Activated CD4-positive, alpha-beta memory T cell treated with anti-CD3 and anti-CD28 coated beads for 36 hours (primary cell): ENCODE measurements around the gene LCE6A. TPM values are rescaled to one million over a fixed set of nuclear protein-coding genes. Genes with fewer than 3 reads are reported as not detected.

Experiments
- CTCF ChIA-PET: fragments of 350-600 bp; sonication (Branson Sonifier 250); formaldehyde crosslinking; loops from one replicate; lab custom pipeline; 2021; ENCODE audit warnings: antibody characterized with exemption, inconsistent platforms; lab: Charles Lee
- POLR2A ChIA-PET: fragments of 350-600 bp; sonication (Branson Sonifier 250); formaldehyde crosslinking; loops from one replicate; lab custom pipeline; 2021; ENCODE audit warnings: antibody characterized with exemption; lab: Charles Lee
- DNase-seq: peaks from one replicate; pipeline ENCODE4 v3.0.0-alpha.2; 2020
- H3K27ac Mint-ChIP-seq: one replicate; pipeline ENCODE4 v1.8.0; 2021; ENCODE audit warnings: mixed read lengths
- H3K27me3 Mint-ChIP-seq: one replicate; pipeline ENCODE4 v1.8.0; 2021; ENCODE audit warnings: mixed read lengths
- H3K36me3 Mint-ChIP-seq: one replicate; pipeline ENCODE4 v1.8.0; 2021; ENCODE audit warnings: mixed read lengths
- H3K4me1 Mint-ChIP-seq: one replicate; pipeline ENCODE4 v1.8.0; 2021; ENCODE audit warnings: low read depth, mixed read lengths
- H3K4me3 Mint-ChIP-seq: one replicate; pipeline ENCODE4 v1.8.0; 2021; ENCODE audit warnings: mild to moderate bottlenecking, mixed read lengths
- H3K9me3 Mint-ChIP-seq: one replicate; pipeline ENCODE4 v1.8.0; 2021; ENCODE audit warnings: mixed read lengths
- intact Hi-C: fragments of 100-400 bp; cut with micrococcal nuclease; formaldehyde crosslinking; loops from one replicate; pipeline ENCODE4 v1.15.1; 2023
- total RNA-seq, 2 experiments: library from RNA; stranded (reverse); gene quantifications; one replicate each; pipeline ENCODE4 v1.2.3, GENCODE V29; 2021

LCE6A gene, protein sequence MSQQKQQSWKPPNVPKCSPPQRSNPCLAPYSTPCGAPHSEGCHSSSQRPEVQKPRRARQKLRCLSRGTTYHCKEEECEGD
- not detected for total RNA-seq

DNA sequence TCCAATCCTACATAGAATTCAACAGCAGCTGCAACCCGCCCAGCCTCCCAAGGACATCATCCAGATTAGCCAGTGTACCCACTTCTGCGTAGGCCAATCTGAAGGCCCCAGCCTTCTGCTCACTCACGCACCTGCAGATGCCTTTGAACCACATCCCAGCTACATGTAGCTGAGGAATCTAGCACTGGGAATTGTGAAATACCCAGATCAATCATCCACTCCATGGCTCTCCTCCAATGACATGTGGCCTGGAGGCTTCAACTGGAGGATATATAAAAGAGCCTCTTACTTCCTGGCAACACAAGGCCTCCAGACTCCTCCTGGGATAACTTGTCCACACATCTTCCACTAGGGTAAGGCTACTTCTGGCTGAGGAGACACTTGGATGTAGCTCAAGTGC lies at the start of gene LCE6A:
Gene LCE6A, plus strand, starts transcription at position 301 of the 400 bp plus-strand sequence. CDS start 665 bp downstream, outside the sequence.
- intact Hi-C loops, result no loop called here
- CTCF ChIA-PET, result no interaction called here
- peaks cover 2% of the 10 kb centered on the region for H3K27me3 Mint-ChIP-seq
- no peaks in the 10 kb centered on the region for H3K4me1 Mint-ChIP-seq
- DNase-seq, result no peak
- no peaks in the 10 kb centered on the region for H3K36me3 Mint-ChIP-seq
- no peak within 1 kb of the TSS for H3K27ac Mint-ChIP-seq
- POLR2A ChIA-PET, result no interaction called here
- H3K9me3 Mint-ChIP-seq, result no peaks in the 10 kb centered on the region
- no peak within 1 kb of the TSS for H3K4me3 Mint-ChIP-seq

DNA sequence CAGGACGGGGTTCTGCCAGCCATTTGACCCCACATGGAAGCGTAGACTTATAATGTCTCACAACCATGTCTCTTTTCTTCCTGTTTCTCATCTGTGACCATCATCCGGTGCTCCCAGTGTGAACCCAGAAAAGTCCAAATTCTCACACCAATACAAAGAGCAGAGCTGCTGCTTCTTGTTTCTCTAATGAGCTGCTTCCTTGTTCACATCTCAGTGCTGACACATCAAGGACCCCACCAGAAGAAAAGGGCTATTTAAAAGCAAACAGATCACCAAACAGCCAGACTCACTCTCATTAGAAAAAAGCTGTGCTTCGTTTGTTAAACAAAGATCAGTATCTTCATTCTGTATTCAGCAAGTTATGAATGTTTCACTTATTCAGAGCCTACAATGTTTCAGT lies 47.0 kb upstream of the LCE6A start:
- Mint-ChIP-seq H3K36me3 (no peaks in the 10 kb centered on the region), H3K27ac (no peak overlapping the region), H3K4me3 (no peak overlapping the region), H3K9me3 (no peaks in the 10 kb centered on the region), H3K27me3 (peaks cover 14% of the 10 kb centered on the region), H3K4me1 (no peaks in the 10 kb centered on the region)
- DNase-seq, result no peak
- CTCF ChIA-PET, result no interaction called here
- intact Hi-C loops, result no loop called here
- POLR2A ChIA-PET, result no interaction called here

- no peaks in the 10 kb centered on the region for H3K9me3 Mint-ChIP-seq
- no peak within 1 kb of the TSS for H3K4me3 Mint-ChIP-seq
- H3K27ac Mint-ChIP-seq, result no peak within 1 kb of the TSS
- DNase-seq, result no peak
- intact Hi-C loops, result no loop called here
- no peaks in the 10 kb centered on the region for H3K36me3 Mint-ChIP-seq
- H3K27me3 Mint-ChIP-seq, result peaks cover 16% of the 10 kb centered on the region
- ChIA-PET CTCF (no interaction called here), POLR2A (no interaction called here)
- no peaks in the 10 kb centered on the region for H3K4me1 Mint-ChIP-seq
Measured at GRCh38 chr1:152796421-152796820, 46.2 kb upstream of the LCE6A start, which contains the start of gene LCE1D. Gene LCE1D (plus strand): TSS chr1:152796721. CDS start chr1:152797795, 1,074 bp downstream.

GRCh38 chr1:152801333-152801732 lies 41.3 kb upstream of the LCE6A start:
- H3K9me3 Mint-ChIP-seq, result no peaks in the 10 kb centered on the region
- no peaks in the 10 kb centered on the region for H3K36me3 Mint-ChIP-seq
- no peak for DNase-seq
- H3K4me1 Mint-ChIP-seq, result no peaks in the 10 kb centered on the region
- CTCF ChIA-PET, result no interaction called here
- POLR2A ChIA-PET, result no interaction called here
- intact Hi-C loops, result no loop called here
- H3K27ac Mint-ChIP-seq, result no peak overlapping the region
- no peak overlapping the region for H3K4me3 Mint-ChIP-seq
- peaks cover 34% of the 10 kb centered on the region for H3K27me3 Mint-ChIP-seq

GRCh38 chr1:152806576-152806975 lies 36.1 kb upstream of the LCE6A start, which contains the start of gene LCE1C:
Gene LCE1C (minus strand): TSS chr1:152806651. CDS start chr1:152805478, 1,173 bp downstream.
- Mint-ChIP-seq H3K4me1 (no peaks in the 10 kb centered on the region), H3K27ac (no peak within 1 kb of the TSS), H3K4me3 (no peak within 1 kb of the TSS), H3K27me3 (peaks cover 24% of the 10 kb centered on the region), H3K36me3 (no peaks in the 10 kb centered on the region), H3K9me3 (no peaks in the 10 kb centered on the region)
- intact Hi-C loops, result no loop called here
- POLR2A ChIA-PET, result no interaction called here
- CTCF ChIA-PET, result no interaction called here
- no peak for DNase-seq

- intact Hi-C loops, result no loop called here
- no peaks in the 10 kb centered on the region for H3K9me3 Mint-ChIP-seq
- no peak for DNase-seq
- H3K27ac Mint-ChIP-seq, result no peak overlapping the region
- POLR2A ChIA-PET, result no interaction called here
- H3K4me3 Mint-ChIP-seq, result no peak overlapping the region
- CTCF ChIA-PET, result no interaction called here
- H3K36me3 Mint-ChIP-seq, result no peaks in the 10 kb centered on the region
- H3K27me3 Mint-ChIP-seq, result peaks cover 7% of the 10 kb centered on the region
- no peaks in the 10 kb centered on the region for H3K4me1 Mint-ChIP-seq
Measured at GRCh38 chr1:152811050-152811449, 31.6 kb upstream of the LCE6A start.

- intact Hi-C loops, result no loop called here
Measured at GRCh38 chr1:152811671-152812070, 31.0 kb upstream of the LCE6A start, which contains the start of gene LCE1B. Gene LCE1B (plus strand): TSS chr1:152811971. CDS start chr1:152812447, 476 bp downstream.

DNA sequence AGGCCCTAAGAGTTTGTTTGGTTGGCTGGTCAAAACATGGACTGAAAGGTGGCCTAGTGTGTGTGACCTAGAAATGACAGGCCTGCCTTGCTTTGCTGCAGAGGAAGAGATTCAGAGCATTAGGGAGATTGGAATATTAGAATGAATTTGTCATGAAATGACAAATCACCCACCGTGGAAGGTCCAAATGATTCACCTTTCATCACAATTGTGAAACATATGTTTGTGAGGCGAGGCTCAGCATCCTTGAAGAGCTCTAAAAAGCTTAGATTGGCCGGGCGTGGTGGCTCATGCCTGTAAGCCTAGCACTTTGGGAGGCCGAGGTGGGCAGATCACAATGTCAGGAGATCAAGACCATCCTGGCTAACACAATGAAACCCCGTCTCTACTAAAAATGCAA lies 25.3 kb upstream of the LCE6A start:
- Mint-ChIP-seq H3K4me1 (no peaks in the 10 kb centered on the region), H3K4me3 (no peak overlapping the region), H3K36me3 (no peaks in the 10 kb centered on the region), H3K9me3 (no peaks in the 10 kb centered on the region), H3K27me3 (no peaks in the 10 kb centered on the region), H3K27ac (no peak overlapping the region)
- POLR2A ChIA-PET, result no interaction called here
- CTCF ChIA-PET, result no interaction called here
- intact Hi-C loops, result no loop called here
- no peak for DNase-seq

More at GRCh38 chr1:152811671-152812070, 31.0 kb upstream of the LCE6A start, which contains the start of gene LCE1B:
- no peak for DNase-seq
- CTCF ChIA-PET, result no interaction called here
- Mint-ChIP-seq H3K4me1 (no peaks in the 10 kb centered on the region), H3K9me3 (no peaks in the 10 kb centered on the region), H3K36me3 (no peaks in the 10 kb centered on the region), H3K27me3 (peaks cover 7% of the 10 kb centered on the region), H3K27ac (no peak within 1 kb of the TSS), H3K4me3 (no peak within 1 kb of the TSS)
- POLR2A ChIA-PET, result no interaction called here

- no peaks in the 10 kb centered on the region for H3K36me3 Mint-ChIP-seq
- no peak overlapping the region for H3K27ac Mint-ChIP-seq
- H3K9me3 Mint-ChIP-seq, result no peaks in the 10 kb centered on the region
- H3K4me3 Mint-ChIP-seq, result no peak overlapping the region
- H3K4me1 Mint-ChIP-seq, result no peaks in the 10 kb centered on the region
- no peak for DNase-seq
- ChIA-PET CTCF (no interaction called here), POLR2A (no interaction called here)
- intact Hi-C loops, result no loop called here
- H3K27me3 Mint-ChIP-seq, result peaks cover 14% of the 10 kb centered on the region
Measured at GRCh38 chr1:152823294-152823693, 19.4 kb upstream of the LCE6A start.

DNA sequence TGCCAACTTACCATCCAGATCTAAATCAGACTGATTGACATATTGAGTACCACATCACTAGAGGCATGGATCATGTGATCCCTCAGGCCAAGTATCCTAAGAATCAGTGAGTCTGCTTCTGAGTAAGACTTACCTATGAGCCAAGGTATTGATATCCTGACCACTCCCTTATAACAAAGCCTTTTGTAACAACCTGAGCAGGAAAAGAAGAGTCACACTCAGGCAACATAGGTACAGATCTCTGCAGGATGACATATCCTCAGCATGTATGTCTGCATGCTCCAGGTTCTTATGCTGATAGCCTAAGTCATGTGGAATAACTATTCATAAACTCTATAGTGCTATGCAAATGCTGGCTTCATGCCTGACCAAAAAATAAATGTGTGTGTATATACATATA lies 17.7 kb upstream of the LCE6A start:
- CTCF ChIA-PET, result no interaction called here
- H3K27me3 Mint-ChIP-seq, result peaks cover 23% of the 10 kb centered on the region
- POLR2A ChIA-PET, result no interaction called here
- H3K4me1 Mint-ChIP-seq, result no peaks in the 10 kb centered on the region
- DNase-seq, result no peak
- H3K36me3 Mint-ChIP-seq, result no peaks in the 10 kb centered on the region
- no peak overlapping the region for H3K4me3 Mint-ChIP-seq
- H3K9me3 Mint-ChIP-seq, result no peaks in the 10 kb centered on the region
- H3K27ac Mint-ChIP-seq, result no peak overlapping the region
- intact Hi-C loops, result no loop called here

DNA sequence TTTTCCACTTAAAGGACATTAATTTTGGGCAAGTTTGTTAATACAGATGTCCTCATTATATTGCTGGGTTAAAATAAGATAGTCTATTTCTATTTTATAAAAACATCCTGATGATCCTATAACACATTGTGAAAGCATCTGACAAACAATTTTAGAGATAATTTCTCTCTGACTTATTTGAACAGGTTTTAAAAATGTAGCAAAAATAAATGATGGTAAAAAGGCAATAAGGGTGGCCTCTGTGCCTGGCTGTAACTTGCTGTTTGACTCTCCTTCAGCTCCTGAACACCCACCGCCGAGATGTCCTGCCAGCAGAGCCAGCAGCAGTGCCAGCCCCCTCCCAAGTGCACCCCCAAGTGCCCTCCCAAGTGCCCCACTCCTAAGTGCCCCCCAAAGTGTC lies 15.5 kb upstream of the LCE6A start, which contains the start of gene LCE1A:
Gene LCE1A, plus strand, starts transcription at position 301 of the 400 bp plus-strand sequence. Its CDS starts 0 bp downstream, at position 301.
- intact Hi-C loops, result no loop called here
- Mint-ChIP-seq H3K9me3 (no peaks in the 10 kb centered on the region), H3K4me1 (no peaks in the 10 kb centered on the region), H3K4me3 (no peak within 1 kb of the TSS), H3K27me3 (peaks cover 27% of the 10 kb centered on the region), H3K36me3 (no peaks in the 10 kb centered on the region), H3K27ac (no peak within 1 kb of the TSS)
- DNase-seq, result no peak
- ChIA-PET POLR2A (no interaction called here), CTCF (interaction anchor here (0.8 kb wide), 1 partner anchor 43 kb away, joined by 3 read pairs; no protein-coding TSS in a partner anchor)

GRCh38 chr1:152836870-152837269 lies 5.8 kb upstream of the LCE6A start:
- Mint-ChIP-seq H3K27me3 (no peaks in the 10 kb centered on the region), H3K4me1 (no peaks in the 10 kb centered on the region), H3K9me3 (no peaks in the 10 kb centered on the region), H3K36me3 (no peaks in the 10 kb centered on the region), H3K4me3 (no peak overlapping the region), H3K27ac (no peak overlapping the region)
- POLR2A ChIA-PET, result no interaction called here
- CTCF ChIA-PET, result no interaction called here
- DNase-seq, result no peak
- intact Hi-C loops, result no loop called here

GRCh38 chr1:152855661-152856060 lies 13.0 kb downstream of the LCE6A start:
- Mint-ChIP-seq H3K4me1 (no peaks in the 10 kb centered on the region), H3K27me3 (peaks cover 6% of the 10 kb centered on the region)
- intact Hi-C loops, result no loop called here

More at GRCh38 chr1:152855661-152856060, 13.0 kb downstream of the LCE6A start:
- Mint-ChIP-seq H3K4me3 (no peak overlapping the region), H3K9me3 (no peaks in the 10 kb centered on the region), H3K36me3 (no peaks in the 10 kb centered on the region), H3K27ac (no peak overlapping the region)
- POLR2A ChIA-PET, result no interaction called here
- DNase-seq, result no peak
- CTCF ChIA-PET, result interaction anchor here (1.1 kb wide), 1 partner anchor 163 kb away, joined by 3 read pairs; no protein-coding TSS in a partner anchor
